Measurements from ENCODE around the gene PIBF1. TPM values are rescaled to one million over a fixed set of nuclear protein-coding genes. Genes with fewer than 3 reads are reported as not detected.
"Not testable (repeated sequence)": the region's sequence is repeated elsewhere in the genome, so short reads cannot be mapped to it uniquely, and the experiment has no call there.

Gene PIBF1
- total and polyA plus RNA-seq, 4 donors = 1.5 to 29.4 (median 18.0) TPM

GRCh38 chr13:72875233-72875632, 93.3 kb downstream of the PIBF1 start:
- 93 to 96% methylated on average over 2 of the region's 2 CpGs for WGBS, 2 donors
- H3K27ac ChIP-seq (ENCODE audit: low read depth in 1 of 2, low read length in 2 of 2) = no peak overlapping the region
- no peaks in the 10 kb centered on the region for H3K36me3 ChIP-seq (ENCODE audit: control insufficient read depth in 1 of 2, insufficient read depth in 2 of 2, low read length in 1 of 2)
- ATAC-seq (ENCODE audit: low FRiP score) (no peak), DNase-seq (no peak)
- H3K4me1 ChIP-seq (ENCODE audit: control insufficient read depth in 1 of 2, insufficient read depth in 2 of 2, low read length in 2 of 2) = no peaks in the 10 kb centered on the region
- no peaks in the 10 kb centered on the region for H3K9me3 ChIP-seq (ENCODE audit: control insufficient read depth, low read length)
- no peak overlapping the region for H3K4me3 ChIP-seq (ENCODE audit: low read length in 2 of 2)
- H3K27me3 ChIP-seq (ENCODE audit: control insufficient read depth in 1 of 2, insufficient read depth in 2 of 2, low read length in 1 of 2) = no peaks in the 10 kb centered on the region
- intact Hi-C loops (cut with DNase I) = no loop called here

GRCh38 chr13:72884101-72884500, 102.2 kb downstream of the PIBF1 start:
- Histone ChIP-seq H3K9me3 (ENCODE audit: control insufficient read depth, low read length) (no peaks in the 10 kb centered on the region), H3K27me3 (ENCODE audit: control insufficient read depth in 1 of 2, insufficient read depth in 2 of 2, low read length in 1 of 2) (no peaks in the 10 kb centered on the region), H3K27ac (ENCODE audit: low read depth in 1 of 2, low read length in 2 of 2) (no peak overlapping the region), H3K4me3 (ENCODE audit: low read length in 2 of 2) (no peak overlapping the region), H3K36me3 (ENCODE audit: control insufficient read depth in 1 of 2, insufficient read depth in 2 of 2, low read length in 1 of 2) (no peaks in the 10 kb centered on the region), H3K4me1 (ENCODE audit: control insufficient read depth in 1 of 2, insufficient read depth in 2 of 2, low read length in 2 of 2) (no peaks in the 10 kb centered on the region)
- WGBS, 2 donors = 65 to 74% methylated on average over 2 of the region's 2 CpGs
- intact Hi-C loops (cut with DNase I) = no loop called here
- DNase-seq (no peak), ATAC-seq (ENCODE audit: low FRiP score) (no peak)

GRCh38 chr13:72886272-72887067, 104.5 kb downstream of the PIBF1 start:
- Histone ChIP-seq H3K36me3 (ENCODE audit: control insufficient read depth in 1 of 2, insufficient read depth in 2 of 2, low read length in 1 of 2) (no peaks in the 10 kb centered on the region), H3K27ac (ENCODE audit: low read depth in 1 of 2, low read length in 2 of 2) (no peak overlapping the region), H3K9me3 (ENCODE audit: control insufficient read depth, low read length) (no peaks in the 10 kb centered on the region), H3K27me3 (ENCODE audit: control insufficient read depth in 1 of 2, insufficient read depth in 2 of 2, low read length in 1 of 2) (no peaks in the 10 kb centered on the region), H3K4me1 (ENCODE audit: control insufficient read depth in 1 of 2, insufficient read depth in 2 of 2, low read length in 2 of 2) (no peaks in the 10 kb centered on the region), H3K4me3 (ENCODE audit: low read length in 2 of 2) (no peak overlapping the region)
- WGBS, 2 donors = 48 to 57% methylated on average over 5 of the region's 5 CpGs
- intact Hi-C loops (cut with DNase I) = no loop called here
- DNase-seq (no peak), ATAC-seq (ENCODE audit: low FRiP score) (no peak)

- H3K4me3 ChIP-seq (ENCODE audit: low read length in 2 of 2) = no peak overlapping the region
- intact Hi-C loops (cut with DNase I) = no loop called here
- DNase-seq (no peak), ATAC-seq (ENCODE audit: low FRiP score) (no peak)
- H3K4me1 ChIP-seq (ENCODE audit: control insufficient read depth in 1 of 2, insufficient read depth in 2 of 2, low read length in 2 of 2) = no peaks in the 10 kb centered on the region
- no peak overlapping the region for H3K27ac ChIP-seq (ENCODE audit: low read depth in 1 of 2, low read length in 2 of 2)
- H3K9me3 ChIP-seq (ENCODE audit: control insufficient read depth, low read length) = no peaks in the 10 kb centered on the region
- no peaks in the 10 kb centered on the region for H3K36me3 ChIP-seq (ENCODE audit: control insufficient read depth in 1 of 2, insufficient read depth in 2 of 2, low read length in 1 of 2)
- no peaks in the 10 kb centered on the region for H3K27me3 ChIP-seq (ENCODE audit: control insufficient read depth in 1 of 2, insufficient read depth in 2 of 2, low read length in 1 of 2)
- WGBS, 2 donors = 98 to 100% methylated on average over 1 of the region's 1 CpG
Observed at GRCh38 chr13:72889495-72889894, 107.6 kb downstream of the PIBF1 start.

GRCh38 chr13:72890546-72890945, 108.6 kb downstream of the PIBF1 start:
- Histone ChIP-seq H3K4me1 (ENCODE audit: control insufficient read depth in 1 of 2, insufficient read depth in 2 of 2, low read length in 2 of 2) (no peaks in the 10 kb centered on the region), H3K9me3 (ENCODE audit: control insufficient read depth, low read length) (no peaks in the 10 kb centered on the region), H3K36me3 (ENCODE audit: control insufficient read depth in 1 of 2, insufficient read depth in 2 of 2, low read length in 1 of 2) (no peaks in the 10 kb centered on the region), H3K4me3 (ENCODE audit: low read length in 2 of 2) (no peak overlapping the region), H3K27ac (ENCODE audit: low read depth in 1 of 2, low read length in 2 of 2) (no peak overlapping the region), H3K27me3 (ENCODE audit: control insufficient read depth in 1 of 2, insufficient read depth in 2 of 2, low read length in 1 of 2) (no peaks in the 10 kb centered on the region)
- intact Hi-C loops (cut with DNase I) = no loop called here
- DNase-seq (no peak), ATAC-seq (ENCODE audit: low FRiP score) (no peak)
- 83 to 91% methylated on average over 2 of the region's 2 CpGs for WGBS, 2 donors

- Histone ChIP-seq H3K9me3 (ENCODE audit: control insufficient read depth, low read length) (no peaks in the 10 kb centered on the region), H3K27ac (ENCODE audit: low read depth in 1 of 2, low read length in 2 of 2) (no peak overlapping the region), H3K4me3 (ENCODE audit: low read length in 2 of 2) (no peak overlapping the region), H3K36me3 (ENCODE audit: control insufficient read depth in 1 of 2, insufficient read depth in 2 of 2, low read length in 1 of 2) (peaks cover 0 to 6% of the 10 kb centered on the region in 2 donors), H3K4me1 (ENCODE audit: control insufficient read depth in 1 of 2, insufficient read depth in 2 of 2, low read length in 2 of 2) (no peaks in the 10 kb centered on the region), H3K27me3 (ENCODE audit: control insufficient read depth in 1 of 2, insufficient read depth in 2 of 2, low read length in 1 of 2) (no peaks in the 10 kb centered on the region)
- 53 to 74% methylated on average over 3 of the region's 3 CpGs for WGBS, 2 donors
- ATAC-seq (ENCODE audit: low FRiP score) (no peak), DNase-seq (no peak)
- intact Hi-C loops (cut with DNase I) = no loop called here
Observed at GRCh38 chr13:72891423-72891822, 109.5 kb downstream of the PIBF1 start.

GRCh38 chr13:72896869-72897268, 114.9 kb downstream of the PIBF1 start:
- Histone ChIP-seq H3K9me3 (ENCODE audit: control insufficient read depth, low read length) (no peaks in the 10 kb centered on the region), H3K27me3 (ENCODE audit: control insufficient read depth in 1 of 2, insufficient read depth in 2 of 2, low read length in 1 of 2) (no peaks in the 10 kb centered on the region), H3K4me3 (ENCODE audit: low read length in 2 of 2) (no peak overlapping the region), H3K4me1 (ENCODE audit: control insufficient read depth in 1 of 2, insufficient read depth in 2 of 2, low read length in 2 of 2) (no peaks in the 10 kb centered on the region), H3K27ac (ENCODE audit: low read depth in 1 of 2, low read length in 2 of 2) (no peak overlapping the region), H3K36me3 (ENCODE audit: control insufficient read depth in 1 of 2, insufficient read depth in 2 of 2, low read length in 1 of 2) (peaks cover 0 to 6% of the 10 kb centered on the region in 2 donors)
- intact Hi-C loops (cut with DNase I) = no loop called here
- ATAC-seq (ENCODE audit: low FRiP score) (no peak), DNase-seq (no peak)
- WGBS, 2 donors = 98% methylated on average over 4 of the region's 4 CpGs

- H3K4me3 ChIP-seq (ENCODE audit: low read length in 2 of 2); H3K4me1 ChIP-seq (ENCODE audit: control insufficient read depth in 1 of 2, insufficient read depth in 2 of 2, low read length in 2 of 2); H3K36me3 ChIP-seq (ENCODE audit: control insufficient read depth in 1 of 2, insufficient read depth in 2 of 2, low read length in 1 of 2); ATAC-seq (ENCODE audit: low FRiP score); intact Hi-C loops (cut with DNase I); H3K9me3 ChIP-seq (ENCODE audit: control insufficient read depth, low read length); H3K27me3 ChIP-seq (ENCODE audit: control insufficient read depth in 1 of 2, insufficient read depth in 2 of 2, low read length in 1 of 2); DNase-seq: not testable (repeated sequence)
- H3K27ac ChIP-seq (ENCODE audit: low read depth in 1 of 2, low read length in 2 of 2) = peak overlapping the region in 1 of 2 donors; percentile 6
- 36 to 41% methylated on average over 7 of the region's 7 CpGs for WGBS, 2 donors
Observed at GRCh38 chr13:72901546-72901945, 119.6 kb downstream of the PIBF1 start.

GRCh38 chr13:72908416-72908815, 126.5 kb downstream of the PIBF1 start:
- Histone ChIP-seq H3K27me3 (ENCODE audit: control insufficient read depth in 1 of 2, insufficient read depth in 2 of 2, low read length in 1 of 2) (no peaks in the 10 kb centered on the region), H3K36me3 (ENCODE audit: control insufficient read depth in 1 of 2, insufficient read depth in 2 of 2, low read length in 1 of 2) (peaks cover 0 to 3% of the 10 kb centered on the region in 2 donors), H3K27ac (ENCODE audit: low read depth in 1 of 2, low read length in 2 of 2) (no peak overlapping the region), H3K9me3 (ENCODE audit: control insufficient read depth, low read length) (no peaks in the 10 kb centered on the region), H3K4me3 (ENCODE audit: low read length in 2 of 2) (no peak overlapping the region), H3K4me1 (ENCODE audit: control insufficient read depth in 1 of 2, insufficient read depth in 2 of 2, low read length in 2 of 2) (no peaks in the 10 kb centered on the region)
- WGBS, 2 donors = 90 to 96% methylated on average over 4 of the region's 4 CpGs
- DNase-seq = no peak
- intact Hi-C loops (cut with DNase I) = no loop called here
- ATAC-seq (ENCODE audit: low FRiP score) = no peak
